Measurements from ENCODE around the gene IQCK.

GRCh38 chr16:19681637-19682036 is 36.4 kb upstream of the IQCK start:
- TF ChIP-seq CTCF (IDR thresholded peaks at IDR 0.05) (no peak), POLR2A (IDR thresholded peaks at IDR 0.05) (no peak)

Data from thyroid gland (tissue), 4 donors.